PC-3 (cell line): Measurements from ENCODE around the gene NEDD4L. TPM values are rescaled to one million over a fixed set of nuclear protein-coding genes. Genes with fewer than 3 reads are reported as not detected.

ENCODE experiments used
- ATAC-seq: fragments of 200-7000 bp; cut with Tn5 transposase; 2 replicates; pipeline ENCODE4 v1.9.1; 2020; ENCODE audit warnings: mild to moderate bottlenecking, moderate library complexity
- BruUV-seq: library from RNA; stranded (reverse); fragments of 400-500 nt; replicated peaks from 2 replicates; lab custom pipeline; 2021; lab: Mats Ljungman, UMichigan
- CTCF ChIA-PET: fragments of 300-600 bp; sonication (Branson Sonifier 250); formaldehyde crosslinking; loops from one replicate; lab custom pipeline; 2022; ENCODE audit warnings: antibody characterized with exemption; lab: Charles Lee
- POLR2A ChIA-PET: fragments of 300-600 bp; sonication (Branson Sonifier 250); formaldehyde crosslinking; loops from one replicate; lab custom pipeline; 2022; ENCODE audit warnings: antibody characterized with exemption; ENCODE audit not compliant: unreplicated experiment; lab: Charles Lee
- DNase-seq: peaks from one replicate; pipeline ENCODE4 v3.0.0-alpha.2; 2015
- H2AFZ ChIP-seq: fragments of 300-600 bp; sonication (generic); 2 replicates; pipeline ENCODE4 v1.6.0; 2016; ENCODE audit warnings: antibody characterized with exemption, low read length
- H3F3A ChIP-seq: fragments of 300-600 bp; sonication (generic); one replicate; pipeline ENCODE4 v1.6.0; 2017; ENCODE audit warnings: antibody characterized with exemption, low read length, control low read depth, mild to moderate bottlenecking; ENCODE audit not compliant: unreplicated experiment
- H3K27ac ChIP-seq: fragments of 300-600 bp; sonication (generic); 2 replicates; pipeline ENCODE4 v1.5.1; 2016; ENCODE audit warnings: mild to moderate bottlenecking, low read length
- H3K27me3 ChIP-seq: fragments of 300-600 bp; sonication (generic); 2 replicates; pipeline ENCODE4 v1.6.1; 2016; ENCODE audit warnings: low read length, mixed read lengths
- H3K36me3 ChIP-seq: fragments of 300-600 bp; sonication (generic); 2 replicates; pipeline ENCODE4 v1.6.1; 2016; ENCODE audit warnings: low read depth, mixed run types, low read length, mixed read lengths
- H3K4me1 ChIP-seq: fragments of 300-600 bp; sonication (generic); 2 replicates; pipeline ENCODE4 v1.5.1; 2016; ENCODE audit warnings: low read length; ENCODE audit not compliant: insufficient read depth
- H3K4me2 ChIP-seq: fragments of 300-600 bp; sonication (generic); 2 replicates; pipeline ENCODE4 v1.6.0; 2016; ENCODE audit warnings: low read length
- H3K4me3 ChIP-seq: fragments of 300-600 bp; sonication (generic); 2 replicates; pipeline ENCODE4 v1.5.1; 2016; ENCODE audit warnings: mild to moderate bottlenecking, low read length, mixed read lengths
- H3K79me2 ChIP-seq: fragments of 300-600 bp; sonication (generic); 2 replicates; pipeline ENCODE4 v1.6.1; 2017; ENCODE audit warnings: low read length, mixed read lengths
- H3K9ac ChIP-seq: fragments of 300-600 bp; sonication (generic); 2 replicates; pipeline ENCODE4 v1.6.0; 2016; ENCODE audit warnings: mild to moderate bottlenecking, low read length
- H3K9me2 ChIP-seq: fragments of 300-600 bp; sonication (generic); replicated peaks from 2 replicates; pipeline ENCODE4 v1.6.1; 2016; ENCODE audit warnings: mixed run types, low read length, mixed read lengths
- H3K9me3 ChIP-seq: fragments of 300-600 bp; sonication (generic); 2 replicates; pipeline ENCODE4 v1.6.1; 2016; ENCODE audit warnings: low read length, mixed read lengths
- H4K20me1 ChIP-seq: fragments of 300-600 bp; sonication (generic); 2 replicates; pipeline ENCODE4 v1.6.1; 2016; ENCODE audit warnings: low read length, mixed read lengths
- EZH2 ChIP-seq: fragments of 300-600 bp; sonication (generic); IDR thresholded peaks from one replicate; pipeline ENCODE4 v1.6.1; 2017; ENCODE audit warnings: antibody characterized with exemption, mild to moderate bottlenecking, low read length; ENCODE audit not compliant: unreplicated experiment
- EZH2phosphoT487 ChIP-seq: fragments of 300-600 bp; sonication (generic); IDR thresholded peaks from 2 replicates; pipeline ENCODE4 v1.6.1; 2018; ENCODE audit warnings: mild to moderate bottlenecking, antibody characterized with exemption, low read length, borderline replicate concordance
- intact Hi-C: fragments of 100-400 bp; cut with micrococcal nuclease; formaldehyde crosslinking; loops from 2 replicates; pipeline ENCODE4 v1.9.0; 2023
- total RNA-seq: library from RNA; depleted of rRNA; stranded (reverse); fragments of >200 nt; gene quantifications from 2 replicates; pipeline ENCODE4 v1.2.3, GENCODE V29; 2014
- TF ChIP-seq, protein P1 (sequence below): fragments of 300-600 bp; sonication (generic); conservative IDR thresholded peaks from 2 replicates; pipeline ENCODE4 v1.5.1; 2017; ENCODE audit warnings: antibody characterized with exemption, low read depth, mild to moderate bottlenecking, low read length

NEDD4L gene
- total RNA-seq, 1 experiment from 2014 or later: 105 TPM

DNA sequence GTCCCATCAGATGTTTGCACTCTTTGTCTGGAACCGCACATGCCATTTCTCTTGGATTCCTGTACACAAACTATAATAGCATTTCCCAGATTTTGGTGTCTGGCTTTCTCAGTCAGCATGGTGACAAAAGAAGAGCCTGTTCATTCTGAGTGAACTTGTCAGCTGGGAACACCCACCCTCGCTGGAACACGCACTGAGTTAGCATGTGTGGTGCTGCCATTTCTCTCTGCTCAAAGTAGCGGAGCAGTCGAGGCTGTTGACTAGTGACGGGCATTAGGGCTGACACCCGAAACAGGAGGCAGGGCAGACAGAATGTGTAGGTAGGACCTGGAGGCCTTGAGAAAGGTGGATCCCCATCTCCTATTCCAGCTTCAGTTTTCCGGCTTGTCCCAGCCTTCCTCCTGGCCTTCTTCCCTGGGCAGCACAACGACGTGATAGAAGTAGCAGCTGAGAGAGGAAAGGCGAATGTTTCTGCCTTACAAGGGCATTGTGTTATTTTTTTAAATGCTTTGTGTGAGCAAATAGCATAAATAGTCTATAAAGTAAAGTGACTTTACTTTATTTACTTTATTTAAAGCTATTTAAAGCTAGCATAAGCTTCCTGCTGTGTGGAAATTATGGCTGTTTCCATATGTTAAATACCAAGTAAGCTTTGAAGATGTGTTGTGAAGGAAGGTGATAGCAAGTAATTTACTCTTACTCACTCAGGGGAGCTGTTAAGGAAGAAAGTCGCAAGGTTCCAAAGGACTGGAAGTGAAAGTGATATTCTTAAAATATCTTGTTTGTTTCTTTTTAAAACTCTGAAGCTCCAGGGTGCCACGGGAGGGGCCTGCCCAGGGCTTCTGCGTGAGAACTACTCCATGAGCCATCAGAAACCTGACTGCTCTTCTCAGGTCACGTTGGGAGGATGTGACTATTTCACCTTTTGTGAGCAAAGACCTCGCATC lies 272.6 kb downstream of the NEDD4L start:
- Histone ChIP-seq H3K9me3 (no peaks in the 10 kb centered on the region), H3K9me2 (no peaks in the 10 kb centered on the region), H3K27ac (peak overlapping the region; percentile 91), H3K9ac (peak overlapping the region; percentile 32), H3K79me2 (peaks cover 74% of the 10 kb centered on the region), H3K4me1 (peaks cover 48% of the 10 kb centered on the region), H3K27me3 (no peaks in the 10 kb centered on the region), H3F3A (no peaks in the 10 kb centered on the region), H3K36me3 (peaks cover 12% of the 10 kb centered on the region; the same call in 1 of the 2 replicates), H4K20me1 (no peaks in the 10 kb centered on the region), H3K4me2 (peak overlapping the region; percentile 55), H2AFZ (no peak overlapping the region), H3K4me3 (no peak overlapping the region)
- TF ChIP-seq EZH2phosphoT487 (no peak), EZH2 (no peak)
- TF ChIP-seq, protein P1, sequence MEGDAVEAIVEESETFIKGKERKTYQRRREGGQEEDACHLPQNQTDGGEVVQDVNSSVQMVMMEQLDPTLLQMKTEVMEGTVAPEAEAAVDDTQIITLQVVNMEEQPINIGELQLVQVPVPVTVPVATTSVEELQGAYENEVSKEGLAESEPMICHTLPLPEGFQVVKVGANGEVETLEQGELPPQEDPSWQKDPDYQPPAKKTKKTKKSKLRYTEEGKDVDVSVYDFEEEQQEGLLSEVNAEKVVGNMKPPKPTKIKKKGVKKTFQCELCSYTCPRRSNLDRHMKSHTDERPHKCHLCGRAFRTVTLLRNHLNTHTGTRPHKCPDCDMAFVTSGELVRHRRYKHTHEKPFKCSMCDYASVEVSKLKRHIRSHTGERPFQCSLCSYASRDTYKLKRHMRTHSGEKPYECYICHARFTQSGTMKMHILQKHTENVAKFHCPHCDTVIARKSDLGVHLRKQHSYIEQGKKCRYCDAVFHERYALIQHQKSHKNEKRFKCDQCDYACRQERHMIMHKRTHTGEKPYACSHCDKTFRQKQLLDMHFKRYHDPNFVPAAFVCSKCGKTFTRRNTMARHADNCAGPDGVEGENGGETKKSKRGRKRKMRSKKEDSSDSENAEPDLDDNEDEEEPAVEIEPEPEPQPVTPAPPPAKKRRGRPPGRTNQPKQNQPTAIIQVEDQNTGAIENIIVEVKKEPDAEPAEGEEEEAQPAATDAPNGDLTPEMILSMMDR: no peak
- no peak for ATAC-seq
- POLR2A ChIA-PET: no interaction called here
- no TSS peak for BruUV-seq
- CTCF ChIA-PET: interaction anchor here (0.6 kb wide), 1 partner anchor 46 kb away, joined by 3 read pairs; no protein-coding TSS in a partner anchor
- no peak for DNase-seq
- intact Hi-C loops: no loop called here

DNA sequence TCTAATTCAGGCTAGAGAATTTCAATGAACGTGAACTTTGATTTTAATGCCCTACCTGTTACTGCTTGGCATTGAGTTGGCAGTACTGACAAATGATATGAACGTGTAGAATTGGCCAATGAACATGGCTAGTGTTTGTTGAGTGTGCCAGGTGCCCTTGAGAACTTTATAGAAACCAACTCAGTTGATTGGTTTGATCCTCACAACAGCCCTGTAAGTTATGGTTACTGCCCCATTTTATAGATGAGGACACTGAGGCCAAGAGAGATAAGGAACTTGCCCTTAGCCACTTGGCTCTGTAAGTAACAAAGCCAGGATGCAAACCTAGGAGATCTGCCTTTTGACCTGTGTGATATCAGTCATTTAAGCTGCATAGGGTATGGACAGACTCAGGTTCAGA lies 275.7 kb downstream of the NEDD4L start:
- peaks cover 33% of the 10 kb centered on the region for H3K4me1 ChIP-seq
- no peaks in the 10 kb centered on the region for H3K27me3 ChIP-seq
- DNase-seq: no peak
- no peak overlapping the region for H3K9ac ChIP-seq
- H3K9me2 ChIP-seq: no peaks in the 10 kb centered on the region
- no peak overlapping the region for H3K27ac ChIP-seq
- POLR2A ChIA-PET: no interaction called here
- no peak overlapping the region for H3K4me3 ChIP-seq
- H3F3A ChIP-seq: no peaks in the 10 kb centered on the region
- no TSS peak for BruUV-seq
- CTCF ChIA-PET: no interaction called here
- intact Hi-C loops: loop anchor here (5.0 kb wide), 1 partner anchor 437 kb away; no protein-coding TSS in a partner anchor
- TF ChIP-seq EZH2phosphoT487: no peak
- TF ChIP-seq, protein P1: no peak
- no peak for TF ChIP-seq EZH2
- no peak for ATAC-seq
- no peak overlapping the region for H2AFZ ChIP-seq
- H3K9me3 ChIP-seq: no peaks in the 10 kb centered on the region
- H3K79me2 ChIP-seq: peaks cover 46% of the 10 kb centered on the region
- peaks cover 21% of the 10 kb centered on the region; the same call in 1 of the 2 replicates for H3K36me3 ChIP-seq
- no peaks in the 10 kb centered on the region for H4K20me1 ChIP-seq
- H3K4me2 ChIP-seq: no peak overlapping the region
